GM12873 (cell line): Measurements from ENCODE around the gene MR1.

Experiments used
- CTCF ChIP-seq: IDR thresholded peaks from 2 replicates; pipeline ENCODE4 v1.5.1; 2012; ENCODE audit warnings: low read depth, mild to moderate bottlenecking, moderate library complexity, low read length, control low read depth; ENCODE audit not compliant: insufficient read depth; ENCODE audit errors: missing control alignments

The MR1 gene

GRCh38 chr1:181044449-181044966, 10.7 kb downstream of the MR1 start:
- no peak for TF ChIP-seq CTCF

- TF ChIP-seq CTCF = no peak
Observed at GRCh38 chr1:181049378-181049777, 15.6 kb downstream of the MR1 start.

GRCh38 chr1:181050922-181051321, 17.1 kb downstream of the MR1 start:
- no peak for TF ChIP-seq CTCF

- no peak for TF ChIP-seq CTCF
Observed at GRCh38 chr1:181056560-181056959, 22.8 kb downstream of the MR1 start.

GRCh38 chr1:181057079-181057478, 23.3 kb downstream of the MR1 start:
- no peak for TF ChIP-seq CTCF

- TF ChIP-seq CTCF = no peak
Observed at GRCh38 chr1:181059435-181059834, 25.7 kb downstream of the MR1 start.

GRCh38 chr1:181060066-181060465, 26.3 kb downstream of the MR1 start:
- no peak for TF ChIP-seq CTCF
